ENCODE measurements around the gene ACSS1. TPM values are rescaled to one million over a fixed set of nuclear protein-coding genes. Genes with fewer than 3 reads are reported as not detected.

The ACSS1 gene
- total RNA-seq, 2 experiments from 2014 or later = 17.5 to 18.2 TPM

DNA sequence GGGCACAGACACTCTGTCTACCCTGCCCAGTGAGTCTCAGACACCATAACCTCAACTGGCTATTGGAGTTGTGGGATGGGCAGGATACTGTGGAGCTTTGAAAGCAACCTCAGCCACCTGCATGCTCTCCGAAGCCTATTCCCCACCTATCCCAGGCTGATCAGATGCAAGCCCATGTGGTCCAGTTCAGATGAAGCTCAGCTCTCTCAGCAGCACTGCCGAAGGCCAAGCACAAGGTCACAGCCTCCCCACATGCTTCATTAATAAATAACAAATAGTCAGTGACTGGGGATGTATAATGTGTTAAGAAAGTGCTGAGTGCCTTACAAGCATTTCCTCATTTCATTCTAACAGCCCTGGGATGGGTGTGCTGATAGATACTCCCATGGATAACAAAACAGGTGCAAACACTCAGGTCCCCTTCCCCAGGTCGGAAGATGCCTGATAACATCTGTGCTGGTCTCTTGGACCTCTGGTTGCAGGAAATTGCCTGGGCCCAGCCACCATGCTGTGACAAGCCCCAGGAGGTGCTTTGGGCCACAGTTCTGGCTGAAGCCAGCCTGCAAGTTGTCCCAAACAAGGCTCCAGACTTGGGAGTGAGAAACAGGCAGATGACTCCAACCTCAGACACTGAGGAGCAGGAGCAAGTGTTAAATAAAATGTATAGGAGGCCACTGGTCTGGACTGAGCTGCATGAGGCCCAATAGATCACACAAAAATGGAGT lies 3.7 kb downstream of the ACSS1 start:
- no peak overlapping the region for H3K27ac Mint-ChIP-seq
- CTCF ChIA-PET = interaction anchor here (1.0 to 2.8 kb wide), 5 partner anchors 11 to 205 kb away, joined by 3 to 12 read pairs (median 3); no protein-coding TSS in a partner anchor

DNA sequence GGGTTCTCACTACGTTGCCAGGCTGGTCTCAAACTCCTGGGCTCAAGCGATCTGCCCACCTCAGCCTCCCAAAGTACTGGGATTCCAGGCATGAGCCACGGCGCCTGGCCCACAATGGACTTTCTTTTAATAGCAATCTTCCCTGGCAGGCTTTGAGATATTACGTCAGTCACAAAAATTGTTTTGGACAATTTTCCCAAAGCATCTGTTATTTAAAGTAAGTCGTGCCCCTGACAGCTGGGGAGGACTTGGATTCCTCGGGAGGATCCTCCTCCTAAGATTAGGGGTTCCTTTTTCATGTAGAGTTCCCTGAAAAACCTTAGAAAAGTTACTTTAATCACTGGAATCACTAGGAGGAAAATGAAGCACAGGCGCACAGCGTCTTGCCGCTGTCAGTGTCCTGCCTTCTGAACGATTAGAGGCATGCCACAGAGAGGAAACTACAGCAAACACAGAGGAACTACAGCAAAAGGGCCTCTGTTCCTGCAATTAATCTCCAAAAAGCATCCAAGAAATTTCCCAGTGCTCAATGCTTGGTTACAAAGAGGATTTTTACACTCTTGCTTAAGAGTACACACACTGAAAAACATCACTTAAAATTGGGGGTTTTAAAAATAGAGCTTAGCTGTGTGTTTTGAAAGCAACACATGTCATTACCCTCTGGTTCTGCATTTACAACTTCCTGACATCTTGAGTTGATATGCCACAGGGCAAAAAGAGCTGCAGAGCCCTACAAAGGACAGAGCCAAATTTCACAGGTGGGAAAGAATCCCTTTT lies 4.5 kb downstream of the ACSS1 start:
- TF ChIP-seq, protein P1, sequence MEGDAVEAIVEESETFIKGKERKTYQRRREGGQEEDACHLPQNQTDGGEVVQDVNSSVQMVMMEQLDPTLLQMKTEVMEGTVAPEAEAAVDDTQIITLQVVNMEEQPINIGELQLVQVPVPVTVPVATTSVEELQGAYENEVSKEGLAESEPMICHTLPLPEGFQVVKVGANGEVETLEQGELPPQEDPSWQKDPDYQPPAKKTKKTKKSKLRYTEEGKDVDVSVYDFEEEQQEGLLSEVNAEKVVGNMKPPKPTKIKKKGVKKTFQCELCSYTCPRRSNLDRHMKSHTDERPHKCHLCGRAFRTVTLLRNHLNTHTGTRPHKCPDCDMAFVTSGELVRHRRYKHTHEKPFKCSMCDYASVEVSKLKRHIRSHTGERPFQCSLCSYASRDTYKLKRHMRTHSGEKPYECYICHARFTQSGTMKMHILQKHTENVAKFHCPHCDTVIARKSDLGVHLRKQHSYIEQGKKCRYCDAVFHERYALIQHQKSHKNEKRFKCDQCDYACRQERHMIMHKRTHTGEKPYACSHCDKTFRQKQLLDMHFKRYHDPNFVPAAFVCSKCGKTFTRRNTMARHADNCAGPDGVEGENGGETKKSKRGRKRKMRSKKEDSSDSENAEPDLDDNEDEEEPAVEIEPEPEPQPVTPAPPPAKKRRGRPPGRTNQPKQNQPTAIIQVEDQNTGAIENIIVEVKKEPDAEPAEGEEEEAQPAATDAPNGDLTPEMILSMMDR (IDR thresholded peaks at IDR 0.05) = no peak
- Mint-ChIP-seq H3K36me3 (ENCODE audit: low read depth) (peaks cover 3% of the 10 kb centered on the region), H3K27ac (no peak overlapping the region), H3K4me1 (ENCODE audit: low read depth) (peaks cover 51% of the 10 kb centered on the region), H3K4me3 (no peak overlapping the region), H3K27me3 (no peaks in the 10 kb centered on the region), H3K9me3 (no peaks in the 10 kb centered on the region)
- intact Hi-C loops (cut with micrococcal nuclease) = no loop called here
- DNase-seq (no peak), ATAC-seq (no peak)
- ChIA-PET CTCF (interaction anchor here (0.6 to 2.8 kb wide), 4 partner anchors 12 to 60 kb away, joined by 3 to 12 read pairs (median 3); no protein-coding TSS in a partner anchor), POLR2A (interaction anchor here (0.6 kb wide), 1 partner anchor 423 kb away, joined by 3 read pairs; no protein-coding TSS in a partner anchor)

More for the DNA sequence above, 3.7 kb downstream of the ACSS1 start:
- H3K9me3 Mint-ChIP-seq = no peaks in the 10 kb centered on the region
- no peak for ATAC-seq
- DNase-seq = no peak
- no peak overlapping the region for H3K4me3 Mint-ChIP-seq
- POLR2A ChIA-PET = no interaction called here
- H3K36me3 Mint-ChIP-seq (ENCODE audit: low read depth) = peaks cover 3% of the 10 kb centered on the region
- intact Hi-C loops (cut with micrococcal nuclease) = no loop called here
- H3K4me1 Mint-ChIP-seq (ENCODE audit: low read depth) = peaks cover 54% of the 10 kb centered on the region
- TF ChIP-seq, protein P1 (IDR thresholded peaks at IDR 0.05) = no peak
- H3K27me3 Mint-ChIP-seq = no peaks in the 10 kb centered on the region

DNA sequence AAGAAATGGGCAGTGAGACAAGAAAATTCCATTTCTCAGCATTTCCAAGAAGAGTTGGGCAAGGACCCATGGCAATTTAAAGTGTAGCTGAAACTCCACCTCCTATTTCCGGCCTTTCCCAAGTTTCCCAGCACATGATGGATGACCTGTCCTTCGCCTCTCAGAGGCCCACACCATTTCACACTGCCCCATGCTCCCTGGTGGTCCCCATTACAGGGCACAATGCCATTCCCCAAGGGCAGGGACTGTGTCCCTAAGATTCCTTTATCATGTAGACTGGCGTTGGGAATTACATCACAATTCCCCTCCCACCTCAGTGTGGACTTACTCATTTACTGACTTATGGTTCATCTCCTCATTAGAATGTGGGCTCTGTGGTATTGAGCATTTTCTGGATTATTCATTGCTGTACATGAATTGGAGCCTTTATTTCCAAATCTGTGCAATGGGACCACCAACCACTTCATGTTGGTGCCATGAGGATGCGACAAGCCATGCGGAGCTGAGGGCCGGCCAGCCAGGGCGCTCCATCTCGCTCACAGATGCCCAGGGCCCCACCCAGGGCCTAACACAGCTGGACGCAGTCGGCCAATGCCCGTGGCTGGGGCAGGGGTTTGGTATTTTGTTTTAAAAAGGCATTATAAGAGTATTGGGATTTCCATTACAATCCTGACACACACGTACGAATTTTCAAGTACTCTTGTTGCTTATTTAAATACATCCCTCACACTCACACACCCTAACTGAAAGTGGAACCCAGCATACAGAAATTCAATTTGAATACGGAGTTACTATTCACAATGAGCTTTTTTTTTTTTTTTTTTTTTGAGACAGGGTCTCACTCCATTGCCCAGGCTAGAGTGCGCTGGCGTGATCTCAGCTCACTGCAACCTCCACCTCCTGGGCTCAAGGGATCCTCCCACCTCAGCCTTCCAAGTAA lies 5.4 kb downstream of the ACSS1 start:
- TF ChIP-seq, protein P1 (IDR thresholded peaks at IDR 0.05) = no peak
- H3K9me3 Mint-ChIP-seq = no peaks in the 10 kb centered on the region
- ATAC-seq = no peak
- intact Hi-C loops (cut with micrococcal nuclease) = no loop called here
- no peak overlapping the region for H3K27ac Mint-ChIP-seq
- CTCF ChIA-PET = interaction anchor here (0.6 to 1.4 kb wide), 2 partner anchors 16 to 59 kb away, joined by 3 read pairs; no protein-coding TSS in a partner anchor
- POLR2A ChIA-PET = interaction anchor here (0.6 kb wide), 1 partner anchor 424 kb away, joined by 3 read pairs; no protein-coding TSS in a partner anchor
- peaks cover 51% of the 10 kb centered on the region for H3K4me1 Mint-ChIP-seq (ENCODE audit: low read depth)
- peaks cover 3% of the 10 kb centered on the region for H3K36me3 Mint-ChIP-seq (ENCODE audit: low read depth)
- H3K27me3 Mint-ChIP-seq = no peaks in the 10 kb centered on the region
- no peak overlapping the region for H3K4me3 Mint-ChIP-seq
- DNase-seq = no peak

DNA sequence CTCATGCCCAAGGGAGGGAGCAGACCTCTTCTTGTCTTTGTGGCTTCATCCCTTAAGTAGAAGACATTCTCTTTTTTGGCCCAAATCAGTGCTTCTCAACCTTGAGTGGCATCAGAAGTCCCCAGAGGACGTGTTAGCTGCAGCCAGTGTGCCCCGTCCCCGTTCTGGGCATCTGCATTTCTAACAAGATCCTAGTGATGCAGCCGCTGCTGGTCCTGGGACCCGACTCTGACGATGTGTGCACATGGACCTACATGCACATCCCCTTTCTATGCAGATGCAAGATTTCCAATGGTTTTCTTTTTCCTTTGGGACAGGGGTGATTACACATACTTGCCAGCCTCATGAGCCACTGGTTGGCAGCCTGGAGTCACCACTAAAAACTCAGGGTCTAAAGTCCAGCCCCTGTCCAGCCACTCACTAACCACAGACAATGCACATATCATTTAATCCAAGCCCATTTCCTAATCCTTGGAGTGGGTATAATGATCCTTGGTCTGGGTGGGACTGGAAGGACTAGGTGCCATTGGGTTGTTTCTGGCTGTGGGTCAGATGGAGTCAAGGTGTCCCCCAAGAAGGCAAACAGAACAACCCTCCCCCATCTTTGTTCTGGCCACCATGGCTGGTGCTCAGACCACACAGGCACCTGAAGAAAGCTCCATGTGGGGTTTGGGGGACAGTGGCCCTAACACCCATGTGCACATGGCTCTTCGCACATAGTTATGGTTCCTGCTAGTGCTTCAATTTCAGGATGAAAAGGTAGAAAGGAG lies 6.4 kb downstream of the ACSS1 start:
- no peak for DNase-seq
- intact Hi-C loops (cut with micrococcal nuclease) = no loop called here
- no peak for ATAC-seq
- TF ChIP-seq, protein P1 (IDR thresholded peaks at IDR 0.05) = no peak
- H3K27ac Mint-ChIP-seq = no peak overlapping the region
- CTCF ChIA-PET = interaction anchor here (1.3 kb wide), 1 partner anchor 14 kb away, joined by 5 read pairs; no protein-coding TSS in a partner anchor
- H3K4me1 Mint-ChIP-seq (ENCODE audit: low read depth) = peaks cover 49% of the 10 kb centered on the region
- POLR2A ChIA-PET = interaction anchor here (1.1 kb wide), 1 partner anchor 11 kb away, joined by 4 read pairs; no protein-coding TSS in a partner anchor
- peaks cover 3% of the 10 kb centered on the region for H3K36me3 Mint-ChIP-seq (ENCODE audit: low read depth)
- no peak overlapping the region for H3K4me3 Mint-ChIP-seq
- no peaks in the 10 kb centered on the region for H3K9me3 Mint-ChIP-seq
- no peaks in the 10 kb centered on the region for H3K27me3 Mint-ChIP-seq

Data from activated CD8-positive, alpha-beta T cell treated with anti-CD3 and anti-CD28 coated beads for 36 hours (primary cell).